IPS DF 19.7 (cell line): ENCODE results near the gene CPA1.

Experiments used
- DNase-seq: peaks from one replicate; pipeline ENCODE4 v3.0.0-alpha.2; 2013; ENCODE audit warnings: low read depth, low spot score

CPA1 gene

GRCh38 chr7:130356121-130356875 lies 24.0 kb upstream of the CPA1 start:
- DNase-seq, result no peak

DNA sequence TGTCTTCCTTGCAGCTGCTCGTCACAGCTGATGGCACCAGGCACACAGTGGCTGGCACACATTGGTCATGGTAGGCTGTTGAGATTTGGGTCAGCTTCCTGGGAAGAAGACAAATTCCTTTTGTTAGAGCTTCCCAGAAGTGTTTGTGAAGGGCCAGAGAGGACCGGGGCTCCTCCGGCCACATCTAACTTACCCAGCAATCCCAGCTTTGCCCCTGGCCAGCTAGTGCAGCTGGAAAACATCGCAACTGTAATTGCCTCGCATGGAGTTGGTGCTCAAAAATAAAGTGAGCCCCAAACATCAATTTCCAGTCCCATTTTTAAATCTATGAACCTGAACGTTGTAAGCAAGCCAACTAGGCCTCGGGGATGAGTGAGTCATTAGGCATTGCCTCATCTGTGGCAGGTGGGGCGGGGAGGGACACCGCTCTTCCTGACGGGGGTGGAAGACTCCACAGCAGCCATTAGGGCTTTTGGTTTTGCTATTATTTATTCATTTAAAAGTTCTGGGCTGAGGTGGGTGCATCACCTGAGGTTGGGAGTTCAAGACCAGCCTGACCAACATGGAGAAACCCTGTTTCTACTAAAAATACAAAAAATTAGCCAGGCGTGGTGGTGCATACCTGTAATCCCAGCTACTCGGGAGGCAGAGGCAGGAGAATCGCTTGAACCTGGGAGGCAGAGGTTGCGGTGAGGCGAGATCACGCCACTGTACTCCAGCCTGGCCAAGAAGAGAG lies 23.2 kb upstream of the CPA1 start:
- DNase-seq, result no peak

DNA sequence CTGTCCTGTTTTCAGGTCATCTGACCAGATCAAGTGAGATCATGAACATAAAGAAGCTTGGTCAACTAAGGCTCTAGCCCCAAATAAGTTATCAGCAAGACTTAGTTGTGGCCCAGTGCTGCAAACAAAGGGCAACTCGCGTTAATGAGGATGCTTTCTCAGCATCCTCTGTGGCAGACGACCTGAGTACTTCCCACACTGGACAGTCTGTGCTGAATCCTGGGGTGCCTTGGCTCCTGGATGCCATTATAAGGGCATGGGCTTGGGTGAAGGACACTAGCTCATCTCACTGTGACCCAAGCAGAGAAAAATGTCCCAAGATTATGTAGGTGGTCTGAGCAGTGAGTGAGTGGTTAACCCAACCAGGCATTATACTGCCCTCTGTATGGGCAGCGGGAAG lies 21.8 kb upstream of the CPA1 start:
- no peak for DNase-seq

DNA sequence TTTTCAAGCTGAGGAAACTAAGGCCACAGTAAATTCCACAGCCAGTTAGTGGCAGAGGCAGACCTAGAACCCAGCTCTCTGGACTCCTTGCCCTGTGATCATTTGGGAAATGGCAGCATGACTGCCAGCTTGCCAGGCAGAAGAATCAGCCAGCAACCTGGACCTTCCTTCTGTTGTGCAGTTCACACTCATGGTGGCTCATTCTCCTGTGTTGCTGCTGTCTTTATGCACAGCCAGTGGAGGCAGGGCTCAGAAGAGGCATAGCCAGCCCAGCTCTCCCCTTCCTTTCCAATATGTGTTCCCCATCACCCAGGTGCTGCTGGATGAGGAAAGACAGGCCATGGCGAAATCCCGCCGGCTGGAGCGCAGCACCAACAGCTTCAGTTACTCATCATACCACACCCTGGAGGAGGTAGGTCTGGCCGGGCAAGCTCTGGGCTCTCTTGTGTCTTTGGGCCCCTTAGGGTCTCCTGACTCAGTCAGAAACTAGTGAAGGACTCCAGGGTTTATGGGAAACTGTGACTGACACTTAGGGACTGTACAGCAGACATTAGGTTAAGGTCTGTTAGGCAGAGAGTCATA lies 20.9 kb upstream of the CPA1 start:
- no peak for DNase-seq

DNA sequence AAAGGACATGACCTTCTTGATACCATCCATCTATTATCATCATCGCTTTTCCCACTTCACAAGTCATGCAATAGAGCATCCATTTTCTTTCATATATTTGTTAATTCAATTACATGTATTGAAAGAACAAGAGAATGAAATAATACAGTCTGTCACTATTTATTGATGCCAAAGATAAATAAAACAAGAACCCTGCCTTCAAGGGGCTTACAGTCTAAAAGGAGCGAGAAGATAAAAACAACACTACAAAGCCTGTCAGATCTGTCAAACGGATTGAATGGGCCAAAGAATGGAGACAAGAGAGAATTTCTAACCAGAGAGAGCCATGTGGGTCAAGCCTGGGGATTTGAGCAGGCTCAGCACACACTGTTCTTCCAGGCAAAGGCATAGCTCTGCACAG lies 19.8 kb upstream of the CPA1 start:
- DNase-seq, result no peak

GRCh38 chr7:130361681-130362080 lies 18.6 kb upstream of the CPA1 start:
- no peak for DNase-seq

DNA sequence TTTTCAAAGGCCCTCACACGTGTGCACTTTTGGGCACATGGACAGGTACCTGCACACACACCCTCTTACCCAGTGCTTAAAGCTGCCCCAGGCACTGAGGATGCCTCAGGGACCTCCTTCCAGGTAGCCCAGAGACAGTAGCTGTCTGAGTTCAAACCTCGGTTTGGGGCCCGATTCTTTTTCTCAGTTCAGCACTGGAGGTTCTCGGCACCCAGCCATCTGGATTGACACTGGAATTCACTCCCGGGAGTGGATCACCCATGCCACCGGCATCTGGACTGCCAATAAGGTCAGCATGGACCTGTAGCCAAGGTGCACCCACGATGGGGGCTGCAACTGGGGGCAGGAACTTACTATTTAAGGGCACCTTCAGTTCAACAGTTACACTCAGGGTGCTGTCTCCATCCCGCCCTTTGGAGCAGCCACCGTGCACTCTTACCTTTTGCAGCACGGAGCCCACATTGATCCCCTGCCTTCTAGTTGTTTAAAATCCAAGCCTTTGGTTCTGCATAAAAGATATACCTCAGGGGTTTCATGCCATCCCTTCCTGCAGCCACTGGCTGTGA lies 18.0 kb upstream of the CPA1 start:
- DNase-seq, result no peak

GRCh38 chr7:130363026-130363847 lies 17.1 kb upstream of the CPA1 start:
- DNase-seq, result no peak

DNA sequence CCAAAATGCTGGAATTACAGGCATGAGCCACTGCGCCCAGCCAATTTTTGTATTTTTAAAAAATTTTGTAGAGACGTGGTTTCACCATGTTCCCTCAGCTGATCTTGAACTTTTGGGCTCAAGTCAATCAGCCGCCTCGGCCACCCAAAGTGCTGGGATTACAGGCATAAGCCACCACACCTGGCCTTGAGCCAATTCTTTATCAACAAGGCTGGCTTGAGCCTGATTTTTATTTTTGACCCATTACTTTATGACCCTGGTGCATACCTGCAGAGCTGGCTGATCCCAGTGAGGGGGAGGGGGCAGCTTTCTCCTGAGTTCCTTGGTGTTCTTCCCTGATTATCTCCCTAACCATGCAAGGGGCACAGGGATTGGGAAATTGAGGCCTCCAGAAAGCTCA lies 15.8 kb upstream of the CPA1 start:
- DNase-seq, result no peak

- no peak for DNase-seq
Observed at GRCh38 chr7:130365088-130365487, 15.2 kb upstream of the CPA1 start.

GRCh38 chr7:130365511-130366441 lies 14.5 kb upstream of the CPA1 start:
- DNase-seq, result no peak

DNA sequence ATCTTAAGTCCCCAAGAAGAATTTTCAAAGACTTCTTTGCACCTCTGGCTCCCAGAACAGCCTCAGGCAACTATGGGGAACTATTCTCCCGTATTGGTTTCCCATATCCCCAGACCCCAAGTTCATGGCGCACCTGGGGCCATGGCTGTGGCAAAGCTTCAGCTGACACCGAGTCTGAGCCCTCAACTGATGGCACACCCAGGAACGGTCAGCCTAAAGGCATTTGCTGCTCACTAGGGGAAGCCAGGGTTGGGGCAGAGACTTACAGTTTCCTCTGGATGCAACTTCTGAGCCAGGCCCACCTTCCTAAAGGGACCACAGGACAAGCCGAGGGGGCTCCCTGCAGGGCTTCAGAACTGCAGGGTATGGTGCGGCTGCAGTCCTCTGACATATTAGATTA lies 13.7 kb upstream of the CPA1 start:
- no peak for DNase-seq

DNA sequence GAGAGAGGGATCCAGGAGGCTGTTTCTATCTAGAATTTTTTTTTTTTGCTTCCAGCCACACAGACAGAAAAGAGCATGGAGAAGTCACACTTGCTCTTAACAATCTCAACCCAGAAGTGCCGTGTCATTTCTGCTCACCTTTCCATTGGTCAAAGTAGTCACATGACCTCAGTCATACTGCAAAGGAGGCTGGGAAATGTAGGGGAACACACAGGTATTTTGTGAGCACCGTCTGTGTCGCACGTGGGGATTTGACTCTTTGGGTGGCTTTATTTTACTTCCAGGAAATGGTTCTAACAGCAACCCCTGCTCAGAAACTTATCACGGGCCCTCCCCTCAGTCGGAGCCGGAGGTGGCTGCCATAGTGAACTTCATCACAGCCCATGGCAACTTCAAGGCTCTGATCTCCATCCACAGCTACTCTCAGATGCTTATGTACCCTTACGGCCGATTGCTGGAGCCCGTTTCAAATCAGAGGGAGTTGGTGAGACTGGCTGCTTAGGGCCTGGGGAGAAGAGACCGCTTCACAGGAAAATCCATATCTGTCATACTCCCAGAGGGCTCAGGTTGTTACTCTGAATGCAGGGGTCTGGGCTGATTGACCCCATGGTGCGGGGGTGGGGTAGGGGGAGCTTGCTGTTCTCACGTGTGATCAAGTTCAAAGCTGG lies 13.1 kb upstream of the CPA1 start:
- DNase-seq, result no peak

- no peak for DNase-seq
Observed at GRCh38 chr7:130367836-130368746, 12.2 kb upstream of the CPA1 start.

DNA sequence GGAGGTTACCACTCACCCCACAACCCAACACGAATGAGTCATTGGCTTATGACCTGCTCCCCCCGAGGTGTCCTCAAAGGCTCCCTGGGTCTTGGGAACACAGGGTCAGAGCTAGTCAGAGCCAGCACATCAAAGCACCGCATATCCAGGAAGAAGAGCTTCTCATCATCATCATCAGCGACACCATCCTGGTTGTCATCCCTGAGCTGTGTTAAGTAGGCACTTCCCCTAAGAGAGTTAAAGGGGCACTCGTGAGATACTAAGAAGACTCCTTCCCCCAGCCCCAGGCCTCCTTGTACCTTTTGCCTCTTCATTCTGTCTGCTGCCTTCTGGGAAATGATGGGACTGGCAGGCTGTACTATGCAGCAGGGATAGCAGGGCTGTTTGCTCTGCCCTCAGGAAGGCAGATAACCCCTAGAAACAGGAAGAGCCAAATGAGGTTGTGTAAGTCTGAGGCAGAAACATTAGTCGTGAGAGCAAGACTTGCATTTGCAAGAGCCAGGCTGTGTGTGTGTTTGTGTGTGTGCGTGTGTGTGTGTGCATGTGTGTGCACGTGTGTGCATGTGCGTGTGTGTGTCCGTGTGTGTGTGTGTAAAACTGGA lies 11.1 kb upstream of the CPA1 start:
- no peak for DNase-seq

DNA sequence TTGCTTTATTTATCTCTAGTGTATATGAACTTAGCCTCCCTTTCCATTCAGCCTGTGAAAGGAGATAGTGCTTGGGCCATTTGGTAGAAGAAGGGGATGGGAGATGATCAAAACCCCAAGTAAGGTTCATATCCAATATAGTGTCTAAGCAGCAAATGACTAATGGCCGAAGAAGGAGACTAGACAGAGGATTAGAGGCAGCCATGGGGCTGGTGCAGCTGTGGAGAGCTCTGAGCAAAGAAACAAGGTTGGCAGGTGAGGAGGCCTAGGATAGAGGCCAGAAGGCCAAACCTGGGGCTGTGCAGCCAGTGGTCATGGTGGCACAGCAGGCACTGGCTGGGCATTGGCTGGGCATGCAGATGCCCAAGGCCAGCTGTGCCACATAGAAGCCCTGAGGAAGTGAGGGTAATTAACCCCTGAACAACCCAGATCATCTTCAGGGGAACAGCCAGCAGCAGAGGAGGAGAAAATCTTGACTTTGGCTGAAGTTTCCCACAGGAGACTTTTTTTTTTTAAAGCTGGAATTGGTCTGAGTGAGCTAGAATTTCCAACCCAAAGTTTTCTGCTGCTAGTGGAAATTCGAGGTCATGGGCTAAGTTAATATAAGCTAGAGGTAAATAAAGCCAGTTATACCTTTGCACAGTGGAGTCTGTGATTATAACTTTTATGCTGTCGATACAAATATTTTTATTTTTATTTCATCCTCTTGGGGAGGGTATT lies 10.3 kb upstream of the CPA1 start:
- no peak for DNase-seq

DNA sequence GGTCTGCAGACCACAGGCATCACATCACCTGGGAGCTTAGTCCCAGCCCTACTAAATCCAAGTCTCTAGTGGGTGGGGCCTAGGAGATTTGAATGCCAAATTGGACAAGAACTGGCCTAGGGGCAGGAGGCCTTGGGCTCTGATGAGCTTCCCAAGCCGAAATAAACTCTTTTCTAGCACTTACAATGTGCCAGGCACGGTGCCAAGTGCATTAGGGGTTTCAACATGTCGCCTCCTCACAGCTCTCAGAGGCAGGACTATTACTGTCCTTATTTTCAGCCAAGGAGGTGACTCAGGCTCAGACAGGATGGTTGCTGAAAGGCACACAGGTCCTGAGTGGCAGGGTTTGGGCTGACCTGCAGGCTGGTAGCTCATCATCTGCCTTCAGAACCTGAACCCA lies 9.2 kb upstream of the CPA1 start:
- no peak for DNase-seq
